HL-60/S4 treated with phorbol 12-myristate 13-acetate at 8.2 ng/mL for 4 days and 3 days (cell line): Measurements from ENCODE around the gene CCDC126.
"Not testable (repeated sequence)": the region's sequence is repeated elsewhere in the genome, so short reads cannot be mapped to it uniquely, and the experiment has no call there.

ENCODE experiments used
- in situ Hi-C: fragments of 300-500 bp; cut with MboI; formaldehyde crosslinking; loops from 2 replicates; pipeline ENCODE4 v1.15.0; 2022; ENCODE audit warnings: low sequenced_read_pairs

CCDC126 gene

GRCh38 chr7:23622506-23622925, 25.3 kb downstream of the CCDC126 start:
- in situ Hi-C loops: no loop called here

- in situ Hi-C loops: no loop called here
Measured at GRCh38 chr7:23628370-23628769, 31.2 kb downstream of the CCDC126 start.

GRCh38 chr7:23633417-23633816, 36.2 kb downstream of the CCDC126 start:
- in situ Hi-C loops: no loop called here

- in situ Hi-C loops: no loop called here
Measured at GRCh38 chr7:23645822-23646221, 48.6 kb downstream of the CCDC126 start.

GRCh38 chr7:23653942-23654341, 56.8 kb downstream of the CCDC126 start:
- in situ Hi-C loops: no loop called here

GRCh38 chr7:23654508-23654907, 57.3 kb downstream of the CCDC126 start:
- in situ Hi-C loops: no loop called here

- in situ Hi-C loops: no loop called here
Measured at GRCh38 chr7:23655433-23655832, 58.3 kb downstream of the CCDC126 start.

- in situ Hi-C loops: no loop called here
Measured at GRCh38 chr7:23658831-23659427, 61.7 kb downstream of the CCDC126 start.

GRCh38 chr7:23661385-23661784, 64.2 kb downstream of the CCDC126 start:
- in situ Hi-C loops: no loop called here

GRCh38 chr7:23662124-23662983, 65.2 kb downstream of the CCDC126 start:
- in situ Hi-C loops: no loop called here

- in situ Hi-C loops: no loop called here
Measured at GRCh38 chr7:23662984-23663313, 65.8 kb downstream of the CCDC126 start.

GRCh38 chr7:23664122-23664521, 66.9 kb downstream of the CCDC126 start:
- in situ Hi-C loops: no loop called here

- in situ Hi-C loops: no loop called here
Measured at GRCh38 chr7:23672033-23672432, 74.9 kb downstream of the CCDC126 start.

GRCh38 chr7:23679898-23680413, 82.8 kb downstream of the CCDC126 start, which contains the start of gene FAM221A:
Gene FAM221A (plus strand): TSS chr7:23680199. CDS start chr7:23680219, 20 bp downstream.
- in situ Hi-C loops: no loop called here

GRCh38 chr7:23680414-23681405, 83.5 kb downstream of the CCDC126 start:
- in situ Hi-C loops: no loop called here

GRCh38 chr7:23684041-23684440, 86.9 kb downstream of the CCDC126 start:
- in situ Hi-C loops: not testable (repeated sequence)

- in situ Hi-C loops: no loop called here
Measured at GRCh38 chr7:23685731-23686130, 88.5 kb downstream of the CCDC126 start.

GRCh38 chr7:23687011-23687410, 89.8 kb downstream of the CCDC126 start:
- in situ Hi-C loops: no loop called here

GRCh38 chr7:23689165-23689564, 92.0 kb downstream of the CCDC126 start:
- in situ Hi-C loops: no loop called here

GRCh38 chr7:23691320-23691719, 94.1 kb downstream of the CCDC126 start:
- in situ Hi-C loops: loop anchor here (10.0 kb wide), 1 partner anchor 117 kb away; no protein-coding TSS in a partner anchor

GRCh38 chr7:23693224-23693623, 96.0 kb downstream of the CCDC126 start:
- in situ Hi-C loops: loop anchor here (10.0 kb wide), 1 partner anchor 118 kb away; no protein-coding TSS in a partner anchor
